Glutamatergic neuron (in vitro differentiated cells): ENCODE data around the gene MYL5. TPM values are rescaled to one million over a fixed set of nuclear protein-coding genes. Genes with fewer than 3 reads are reported as not detected.

Experiments
- DNase-seq: peaks from one replicate; pipeline ENCODE4 v3.0.0; 2022
- H3K27ac Mint-ChIP-seq: one replicate; pipeline ENCODE4 v1.8.0; 2020; ENCODE audit warnings: mild to moderate bottlenecking, mixed read lengths, inconsistent platforms; ENCODE audit not compliant: unreplicated experiment
- H3K27me3 Mint-ChIP-seq: one replicate; pipeline ENCODE4 v1.8.0; 2020; ENCODE audit warnings: mild to moderate bottlenecking, moderate library complexity, mixed read lengths, inconsistent platforms; ENCODE audit not compliant: unreplicated experiment
- H3K36me3 Mint-ChIP-seq: one replicate; pipeline ENCODE4 v1.8.0; 2020; ENCODE audit warnings: mild to moderate bottlenecking, mixed read lengths, inconsistent platforms; ENCODE audit not compliant: unreplicated experiment
- H3K4me1 Mint-ChIP-seq: one replicate; pipeline ENCODE4 v1.8.0; 2020; ENCODE audit warnings: mild to moderate bottlenecking, low read depth, mixed read lengths, inconsistent platforms; ENCODE audit not compliant: unreplicated experiment
- H3K4me3 Mint-ChIP-seq: one replicate; pipeline ENCODE4 v1.8.0; 2020; ENCODE audit warnings: mild to moderate bottlenecking, mixed read lengths, inconsistent platforms; ENCODE audit not compliant: unreplicated experiment
- H3K9me3 Mint-ChIP-seq: one replicate; pipeline ENCODE4 v1.8.0; 2020; ENCODE audit warnings: mild to moderate bottlenecking, moderate library complexity, mixed read lengths, inconsistent platforms; ENCODE audit not compliant: unreplicated experiment
- total RNA-seq: library from RNA; stranded (reverse); fragmentation: NEBNext Ultra II Directional; extraction: Animal tissue kit (Norgen Biotek cat#: 25700); gene quantifications from one replicate; pipeline ENCODE4 v1.2.1, GENCODE V29; 2021; ENCODE audit not compliant: unreplicated experiment
- TF ChIP-seq, protein P1 (sequence below): fragments of 200-600 bp; sonication (generic); IDR thresholded peaks from one replicate; pipeline ENCODE4 v1.5.0; 2021; ENCODE audit not compliant: partially characterized antibody, unreplicated experiment

Gene MYL5
- total RNA-seq, 1 donor from 2014 or later, result 13.6 TPM

DNA sequence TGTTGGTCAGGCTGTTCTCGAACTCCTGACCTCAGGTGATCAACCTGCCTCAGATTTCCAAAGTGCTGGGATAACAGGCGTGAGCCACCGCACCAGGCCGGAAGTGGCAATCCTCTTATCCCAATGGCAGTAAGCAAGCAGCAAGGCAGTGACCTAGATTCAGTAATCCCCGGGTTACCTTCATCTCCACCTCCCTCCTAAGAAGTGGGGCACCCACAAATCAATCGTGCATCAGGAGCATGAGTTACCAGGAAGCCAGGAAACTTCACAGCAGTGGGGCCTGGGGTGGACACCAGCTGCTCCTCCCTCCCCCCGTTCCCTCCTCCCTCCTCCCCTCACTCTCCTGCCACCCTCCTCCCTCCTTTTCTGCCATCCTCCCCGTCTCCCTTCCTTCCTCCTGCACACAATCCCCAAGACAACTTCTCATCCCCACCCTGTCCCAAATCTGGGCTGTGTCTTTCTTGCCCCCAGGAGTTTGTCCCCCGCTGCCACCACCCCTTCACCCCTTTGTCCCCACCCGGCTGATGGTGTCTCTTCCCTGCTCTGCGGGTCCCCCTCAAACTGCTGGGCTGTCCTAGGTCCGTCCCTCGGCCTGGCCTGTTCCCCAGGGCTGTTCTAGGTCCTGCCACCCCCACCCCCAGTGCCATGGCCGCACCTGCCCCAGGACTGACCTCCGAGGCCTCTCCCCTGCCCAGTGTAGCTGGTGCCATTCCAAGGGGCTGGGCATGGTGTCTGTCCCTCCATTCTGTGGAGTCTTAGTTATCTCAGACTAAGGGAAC, 46.8 kb upstream of the MYL5 start:
- DNase-seq, result no peak
- H3K27me3 Mint-ChIP-seq, result peaks cover 17% of the 10 kb centered on the region
- no peak overlapping the region for H3K4me3 Mint-ChIP-seq
- H3K36me3 Mint-ChIP-seq, result peaks cover 7% of the 10 kb centered on the region
- H3K27ac Mint-ChIP-seq, result no peak overlapping the region
- TF ChIP-seq, protein P1, sequence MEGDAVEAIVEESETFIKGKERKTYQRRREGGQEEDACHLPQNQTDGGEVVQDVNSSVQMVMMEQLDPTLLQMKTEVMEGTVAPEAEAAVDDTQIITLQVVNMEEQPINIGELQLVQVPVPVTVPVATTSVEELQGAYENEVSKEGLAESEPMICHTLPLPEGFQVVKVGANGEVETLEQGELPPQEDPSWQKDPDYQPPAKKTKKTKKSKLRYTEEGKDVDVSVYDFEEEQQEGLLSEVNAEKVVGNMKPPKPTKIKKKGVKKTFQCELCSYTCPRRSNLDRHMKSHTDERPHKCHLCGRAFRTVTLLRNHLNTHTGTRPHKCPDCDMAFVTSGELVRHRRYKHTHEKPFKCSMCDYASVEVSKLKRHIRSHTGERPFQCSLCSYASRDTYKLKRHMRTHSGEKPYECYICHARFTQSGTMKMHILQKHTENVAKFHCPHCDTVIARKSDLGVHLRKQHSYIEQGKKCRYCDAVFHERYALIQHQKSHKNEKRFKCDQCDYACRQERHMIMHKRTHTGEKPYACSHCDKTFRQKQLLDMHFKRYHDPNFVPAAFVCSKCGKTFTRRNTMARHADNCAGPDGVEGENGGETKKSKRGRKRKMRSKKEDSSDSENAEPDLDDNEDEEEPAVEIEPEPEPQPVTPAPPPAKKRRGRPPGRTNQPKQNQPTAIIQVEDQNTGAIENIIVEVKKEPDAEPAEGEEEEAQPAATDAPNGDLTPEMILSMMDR, result no peak
- peaks cover 24% of the 10 kb centered on the region for H3K4me1 Mint-ChIP-seq
- peaks cover 34% of the 10 kb centered on the region for H3K9me3 Mint-ChIP-seq

DNA sequence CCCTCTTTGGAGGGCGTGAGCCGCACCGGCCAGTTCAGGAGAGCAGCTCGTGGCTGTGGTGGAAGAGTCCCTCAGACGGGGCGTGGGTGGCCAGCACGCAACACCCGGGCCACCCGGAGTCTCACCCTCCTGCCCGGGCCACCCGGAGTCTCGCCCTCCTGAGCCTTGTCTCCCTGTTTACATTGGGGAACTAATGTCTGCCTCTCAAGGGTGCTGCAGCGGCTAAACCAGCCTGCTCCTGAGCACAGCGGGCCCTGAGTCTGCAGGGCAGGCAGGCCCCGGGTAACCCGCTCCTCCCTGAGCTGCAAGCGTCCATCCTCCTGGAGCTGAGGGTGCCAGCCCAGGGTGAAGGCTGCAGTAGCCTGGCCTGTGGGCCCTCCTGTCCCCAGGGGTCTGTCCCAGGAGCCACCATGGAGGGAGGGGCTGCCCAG, 46.0 kb upstream of the MYL5 start:
- no peak overlapping the region for H3K4me3 Mint-ChIP-seq
- no peak for DNase-seq
- H3K27ac Mint-ChIP-seq, result no peak overlapping the region
- TF ChIP-seq, protein P1, result no peak
- H3K36me3 Mint-ChIP-seq, result peaks cover 11% of the 10 kb centered on the region
- H3K9me3 Mint-ChIP-seq, result peaks cover 32% of the 10 kb centered on the region
- H3K4me1 Mint-ChIP-seq, result peaks cover 24% of the 10 kb centered on the region
- H3K27me3 Mint-ChIP-seq, result peaks cover 15% of the 10 kb centered on the region

DNA sequence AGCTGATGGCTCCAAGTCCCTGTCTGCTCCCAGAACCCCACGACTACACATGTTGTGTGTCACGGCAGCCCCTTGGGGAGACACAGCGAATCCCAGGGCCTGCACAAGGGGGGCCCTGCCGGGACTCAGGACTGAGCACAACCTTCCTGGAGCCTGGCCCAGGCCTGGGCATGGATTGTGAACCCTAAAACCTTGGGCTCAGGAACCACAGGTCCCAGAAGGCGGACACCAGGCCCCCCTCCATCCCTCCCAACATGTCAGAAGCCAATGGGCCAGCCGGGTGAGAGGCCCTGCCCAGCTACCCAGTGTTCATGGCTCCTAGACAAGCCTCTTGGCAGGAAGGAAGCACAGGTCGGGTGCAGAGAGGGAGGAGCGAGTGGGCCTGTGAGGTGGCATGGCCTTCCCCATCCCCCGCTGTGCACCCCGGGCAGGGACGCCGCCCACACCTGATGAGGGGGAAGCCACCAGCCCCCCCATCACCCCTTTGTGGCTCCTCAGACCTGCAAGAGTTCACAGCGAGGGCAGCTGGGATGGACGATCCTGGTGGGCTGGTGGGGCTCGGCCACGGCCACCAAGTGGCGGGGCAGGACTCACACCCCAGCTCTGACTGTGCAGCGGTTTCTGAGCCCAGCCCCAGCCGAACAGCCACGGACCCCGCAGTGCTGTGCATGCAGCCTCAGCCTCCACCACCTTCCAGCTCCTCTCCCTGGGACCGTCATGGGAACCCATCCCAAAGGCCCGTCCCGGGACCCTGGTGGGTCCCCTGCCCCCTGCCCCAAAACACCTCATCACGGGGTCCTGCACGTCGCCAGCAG, 45.3 kb upstream of the MYL5 start:
- DNase-seq, result no peak
- TF ChIP-seq, protein P1, result no peak
- Mint-ChIP-seq H3K9me3 (peaks cover 32% of the 10 kb centered on the region), H3K36me3 (peaks cover 11% of the 10 kb centered on the region), H3K4me1 (peaks cover 24% of the 10 kb centered on the region), H3K27ac (peak overlapping the region; percentile 76), H3K27me3 (peaks cover 15% of the 10 kb centered on the region), H3K4me3 (no peak overlapping the region)

DNA sequence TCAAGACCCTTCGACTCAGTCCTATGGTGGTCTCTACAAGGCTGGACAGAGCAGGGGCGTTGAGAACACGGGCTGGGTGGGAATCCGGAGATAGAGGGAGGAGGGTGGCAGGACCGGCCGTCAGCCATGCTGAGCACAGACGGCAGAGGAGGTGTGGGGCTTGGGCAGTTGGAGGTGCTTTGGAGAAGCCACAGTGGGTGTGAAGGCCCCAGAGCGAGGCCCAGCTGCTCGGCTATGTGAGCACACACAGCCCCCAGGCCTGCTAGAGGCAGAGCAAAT, 44.8 kb upstream of the MYL5 start:
- Mint-ChIP-seq H3K9me3 (peaks cover 29% of the 10 kb centered on the region), H3K4me1 (peaks cover 19% of the 10 kb centered on the region), H3K4me3 (peak overlapping the region; percentile 67), H3K27me3 (peaks cover 15% of the 10 kb centered on the region), H3K27ac (peak overlapping the region; percentile 76), H3K36me3 (peaks cover 11% of the 10 kb centered on the region)
- TF ChIP-seq, protein P1, result no peak
- DNase-seq, result peak; percentile 69
